OCI-LY1 (cell line): Measurements from ENCODE around the gene ZNF550.

ENCODE experiments used
- H2AFZ ChIP-seq: fragments of 200-600 bp; sonication (generic), shearing (Covaris generic); 2 replicates; pipeline ENCODE4 v1.6.0; 2014; ENCODE audit warnings: antibody characterized with exemption, mild to moderate bottlenecking, low read length
- H3F3A ChIP-seq: fragments of 200-600 bp; sonication (generic), shearing (Covaris generic); 2 replicates; pipeline ENCODE4 v1.6.0; 2014; ENCODE audit warnings: mild to moderate bottlenecking, antibody characterized with exemption, low read length, moderate library complexity; ENCODE audit not compliant: insufficient read depth
- H3K27ac ChIP-seq: fragments of 200-600 bp; sonication (generic); 2 replicates; pipeline ENCODE4 v1.5.1; 2014; ENCODE audit warnings: low read length, mixed run types, mild to moderate bottlenecking, low read depth; ENCODE audit not compliant: poor library complexity, severe bottlenecking
- H3K27me3 ChIP-seq: fragments of 200-600 bp; sonication (generic); 2 replicates; pipeline ENCODE4 v1.6.0; 2014; ENCODE audit warnings: antibody characterized with exemption, mild to moderate bottlenecking, low read length, moderate library complexity; ENCODE audit not compliant: insufficient read depth
- H3K36me3 ChIP-seq: fragments of 200-600 bp; sonication (generic); 2 replicates; pipeline ENCODE4 v1.6.1; 2014; ENCODE audit warnings: mild to moderate bottlenecking, antibody characterized with exemption, low read length, moderate library complexity, mixed read lengths; ENCODE audit not compliant: insufficient read depth
- H3K4me1 ChIP-seq: fragments of 200-600 bp; sonication (generic); 2 replicates; pipeline ENCODE4 v1.5.1; 2014; ENCODE audit warnings: mild to moderate bottlenecking, low read length, moderate library complexity; ENCODE audit not compliant: insufficient read depth, severe bottlenecking
- H3K4me2 ChIP-seq: fragments of 200-600 bp; sonication (generic), shearing (Covaris generic); 2 replicates; pipeline ENCODE4 v1.6.1; 2014; ENCODE audit warnings: low read length
- H3K4me3 ChIP-seq: fragments of 200-600 bp; sonication (generic); 2 replicates; pipeline ENCODE4 v1.5.1; 2014; ENCODE audit warnings: low read length, low read depth, mild to moderate bottlenecking, mixed read lengths; ENCODE audit not compliant: poor library complexity, severe bottlenecking
- H3K79me2 ChIP-seq: fragments of 200-600 bp; shearing (Covaris generic); 2 replicates; pipeline ENCODE4 v1.6.1; 2016; ENCODE audit warnings: mixed run types, low read length, mixed read lengths; ENCODE audit not compliant: insufficient read depth
- H3K9ac ChIP-seq: fragments of 200-600 bp; sonication (generic), shearing (Covaris generic); 2 replicates; pipeline ENCODE4 v1.6.1; 2014; ENCODE audit warnings: mild to moderate bottlenecking, low read length, mixed read lengths
- H3K9me2 ChIP-seq: fragments of 200-600 bp; sonication (generic), shearing (Covaris generic); 2 replicates; pipeline ENCODE4 v1.6.1; 2014; ENCODE audit warnings: low read depth, mild to moderate bottlenecking, low read length, mixed read lengths
- H3K9me3 ChIP-seq: fragments of 200-600 bp; shearing (Covaris generic); 2 replicates; pipeline ENCODE4 v1.6.1; 2014; ENCODE audit warnings: low read length, mixed read lengths
- H4K20me1 ChIP-seq: fragments of 200-600 bp; sonication (generic), shearing (Covaris generic); 2 replicates; pipeline ENCODE4 v1.6.0; 2016; ENCODE audit warnings: mild to moderate bottlenecking, low read length; ENCODE audit not compliant: insufficient read depth
- EZH2 ChIP-seq: fragments of 200-600 bp; sonication (generic), shearing (Covaris generic); IDR thresholded peaks from 2 replicates; pipeline ENCODE4 v1.8.0; 2017; ENCODE audit warnings: borderline replicate concordance, mixed run types, mild to moderate bottlenecking, antibody characterized with exemption, low read length, moderate library complexity, mixed read lengths
- TF ChIP-seq, protein P1 (sequence below): fragments of 200-600 bp; sonication (generic), shearing (Covaris generic); IDR thresholded peaks from 2 replicates; pipeline ENCODE4 v1.5.1; 2017; ENCODE audit warnings: mild to moderate bottlenecking, antibody characterized with exemption, low read length, moderate library complexity, mixed read lengths

The ZNF550 gene

DNA sequence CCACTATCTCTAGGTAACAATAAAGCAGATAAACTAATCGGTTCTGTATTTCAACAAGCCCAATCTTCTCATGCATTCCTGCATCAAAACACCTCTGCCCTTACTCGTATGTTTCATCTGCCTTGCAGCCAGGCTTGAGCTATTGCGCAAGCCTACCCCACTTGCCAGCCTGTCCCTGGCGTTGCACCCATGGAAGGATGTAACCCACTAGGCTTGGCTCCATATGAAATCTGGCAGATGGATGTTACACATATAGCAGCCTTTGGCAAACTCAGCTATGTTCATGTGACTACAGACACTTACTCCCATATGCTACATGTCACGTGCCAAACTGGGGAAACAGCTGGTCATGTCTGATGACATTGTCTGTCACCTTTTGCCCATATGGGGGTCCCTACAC, 44.4 kb downstream of the ZNF550 start:
- no peak overlapping the region for H3K4me2 ChIP-seq
- no peaks in the 10 kb centered on the region for H3F3A ChIP-seq
- H3K79me2 ChIP-seq, result no peaks in the 10 kb centered on the region
- no peak overlapping the region for H2AFZ ChIP-seq
- no peaks in the 10 kb centered on the region for H3K9me2 ChIP-seq
- no peak overlapping the region for H3K27ac ChIP-seq
- H3K4me1 ChIP-seq, result no peaks in the 10 kb centered on the region
- no peak overlapping the region for H3K9ac ChIP-seq
- H3K4me3 ChIP-seq, result no peak overlapping the region
- no peaks in the 10 kb centered on the region for H3K27me3 ChIP-seq
- peaks cover 3% of the 10 kb centered on the region for H3K9me3 ChIP-seq
- TF ChIP-seq EZH2, result no peak
- TF ChIP-seq, protein P1, sequence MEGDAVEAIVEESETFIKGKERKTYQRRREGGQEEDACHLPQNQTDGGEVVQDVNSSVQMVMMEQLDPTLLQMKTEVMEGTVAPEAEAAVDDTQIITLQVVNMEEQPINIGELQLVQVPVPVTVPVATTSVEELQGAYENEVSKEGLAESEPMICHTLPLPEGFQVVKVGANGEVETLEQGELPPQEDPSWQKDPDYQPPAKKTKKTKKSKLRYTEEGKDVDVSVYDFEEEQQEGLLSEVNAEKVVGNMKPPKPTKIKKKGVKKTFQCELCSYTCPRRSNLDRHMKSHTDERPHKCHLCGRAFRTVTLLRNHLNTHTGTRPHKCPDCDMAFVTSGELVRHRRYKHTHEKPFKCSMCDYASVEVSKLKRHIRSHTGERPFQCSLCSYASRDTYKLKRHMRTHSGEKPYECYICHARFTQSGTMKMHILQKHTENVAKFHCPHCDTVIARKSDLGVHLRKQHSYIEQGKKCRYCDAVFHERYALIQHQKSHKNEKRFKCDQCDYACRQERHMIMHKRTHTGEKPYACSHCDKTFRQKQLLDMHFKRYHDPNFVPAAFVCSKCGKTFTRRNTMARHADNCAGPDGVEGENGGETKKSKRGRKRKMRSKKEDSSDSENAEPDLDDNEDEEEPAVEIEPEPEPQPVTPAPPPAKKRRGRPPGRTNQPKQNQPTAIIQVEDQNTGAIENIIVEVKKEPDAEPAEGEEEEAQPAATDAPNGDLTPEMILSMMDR, result no peak
- no peaks in the 10 kb centered on the region for H4K20me1 ChIP-seq
- peaks cover 24% of the 10 kb centered on the region for H3K36me3 ChIP-seq

DNA sequence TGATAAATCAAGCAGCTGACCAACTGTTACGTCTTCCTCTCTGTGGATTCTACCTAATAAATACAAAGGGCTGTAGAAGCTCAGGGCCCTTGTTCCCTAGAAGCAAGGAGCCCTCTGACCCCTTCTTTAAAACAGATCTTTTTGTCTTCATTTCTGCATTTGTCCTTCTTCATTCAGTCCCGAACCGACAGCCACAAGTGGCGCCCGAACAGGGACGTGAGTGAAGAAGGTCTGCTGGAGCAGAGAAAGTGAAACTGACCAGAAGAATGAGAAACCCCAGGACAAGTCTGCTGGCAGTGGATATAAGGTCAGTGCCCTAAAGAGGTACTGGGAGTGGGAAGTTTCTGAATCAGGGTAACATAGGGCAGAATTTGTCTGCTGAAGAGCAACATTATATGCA, 46.8 kb downstream of the ZNF550 start:
- no peaks in the 10 kb centered on the region for H3K27me3 ChIP-seq
- H3K4me1 ChIP-seq, result no peaks in the 10 kb centered on the region
- H3K27ac ChIP-seq, result no peak overlapping the region
- no peaks in the 10 kb centered on the region for H3K79me2 ChIP-seq
- no peaks in the 10 kb centered on the region for H3F3A ChIP-seq
- peaks cover 3% of the 10 kb centered on the region for H3K9me3 ChIP-seq
- no peak overlapping the region for H2AFZ ChIP-seq
- H3K9ac ChIP-seq, result no peak overlapping the region
- H3K4me3 ChIP-seq, result no peak overlapping the region
- H3K4me2 ChIP-seq, result no peak overlapping the region
- no peaks in the 10 kb centered on the region for H3K9me2 ChIP-seq
- no peaks in the 10 kb centered on the region for H4K20me1 ChIP-seq
- H3K36me3 ChIP-seq, result peaks cover 43% of the 10 kb centered on the region
- no peak for TF ChIP-seq EZH2
- TF ChIP-seq, protein P1, result no peak

DNA sequence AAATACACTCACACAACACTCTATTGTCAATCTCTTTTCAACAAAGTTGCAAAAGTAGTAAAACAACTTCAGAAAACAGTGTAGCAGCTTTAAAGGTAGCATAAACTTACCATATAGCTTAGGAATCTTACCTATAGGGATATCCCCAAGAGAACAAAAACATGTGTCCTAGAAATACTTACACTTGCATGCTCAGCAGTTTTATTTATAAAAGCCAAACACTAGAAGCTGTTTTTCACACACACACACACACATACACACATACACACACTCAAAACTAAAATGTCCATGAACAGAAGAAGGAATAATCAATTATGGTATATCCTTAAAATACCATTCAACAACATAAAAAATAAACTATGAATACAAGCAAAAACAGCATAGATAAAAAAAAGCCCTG, 48.2 kb downstream of the ZNF550 start:
- Histone ChIP-seq H3K27ac (no peak overlapping the region), H3K9me2 (no peaks in the 10 kb centered on the region), H3K4me1 (no peaks in the 10 kb centered on the region), H3K9ac (no peak overlapping the region), H3K4me3 (no peak overlapping the region), H3K79me2 (no peaks in the 10 kb centered on the region), H3F3A (no peaks in the 10 kb centered on the region), H3K36me3 (peaks cover 55% of the 10 kb centered on the region), H3K4me2 (no peak overlapping the region), H4K20me1 (no peaks in the 10 kb centered on the region), H2AFZ (no peak overlapping the region), H3K9me3 (peaks cover 7% of the 10 kb centered on the region), H3K27me3 (no peaks in the 10 kb centered on the region)
- no peak for TF ChIP-seq EZH2
- TF ChIP-seq, protein P1, result no peak
